MV-4-11 (cell line): ENCODE data around the gene PSG2.
"Not testable (repeated sequence)": the region's sequence is repeated elsewhere in the genome, so short reads cannot be mapped to it uniquely, and the experiment has no call there.

Experiments
- DNase-seq: peaks from one replicate; lab custom pipeline; 2025; lab: John Stamatoyannopoulos, UW

PSG2 gene

DNA sequence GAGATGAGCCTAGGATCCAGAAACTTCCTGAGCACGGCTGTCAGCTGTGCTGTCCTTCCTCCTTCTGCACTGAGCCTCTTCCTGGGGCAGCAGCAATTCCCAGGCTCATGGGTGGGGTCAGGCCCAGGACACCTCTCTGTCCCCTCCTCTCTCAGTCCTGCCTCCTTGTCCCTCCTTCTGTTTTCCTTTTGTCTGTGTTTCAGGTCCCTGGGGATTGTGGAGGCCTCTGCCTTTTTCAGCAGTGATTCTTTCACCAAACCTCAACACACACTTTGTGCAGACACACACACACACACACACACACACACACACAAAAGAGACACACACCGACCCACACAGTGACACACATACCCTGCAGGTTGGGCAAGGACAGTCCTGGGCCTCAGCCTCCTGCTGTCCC is at the start of gene PSG2:
TSS of gene PSG2 (minus strand) at position 101 of the 400 bp plus-strand sequence. CDS start 132 bp downstream, outside the sequence.
- not testable (repeated sequence) for DNase-seq

DNA sequence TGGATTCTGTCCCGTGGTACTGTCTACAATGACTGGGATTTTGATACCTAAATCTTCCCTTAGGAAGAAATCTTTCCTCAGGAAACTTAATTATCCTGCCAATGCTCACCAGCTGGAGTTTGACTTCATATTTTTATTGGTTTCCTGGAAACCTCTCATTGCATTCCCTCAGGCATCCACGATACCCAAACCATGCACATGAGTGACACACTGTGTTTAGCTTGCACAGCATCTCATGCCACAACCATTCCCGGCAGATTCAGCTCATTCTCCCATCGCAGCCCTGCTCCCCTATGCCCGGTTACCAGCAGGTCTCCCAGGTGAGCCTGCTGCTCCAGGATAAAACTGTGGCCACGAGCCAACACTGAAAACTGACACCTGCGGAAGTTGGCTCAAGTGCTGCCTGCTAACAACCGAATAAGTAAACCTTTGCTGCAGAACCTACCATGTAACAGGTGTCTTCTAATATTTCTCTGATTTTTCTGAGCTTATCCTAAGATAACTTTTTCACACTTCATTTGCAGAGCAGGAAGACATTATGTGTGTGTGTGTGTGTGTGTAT is 48.9 kb upstream of the PSG2 start:
- DNase-seq: not testable (repeated sequence)

DNA sequence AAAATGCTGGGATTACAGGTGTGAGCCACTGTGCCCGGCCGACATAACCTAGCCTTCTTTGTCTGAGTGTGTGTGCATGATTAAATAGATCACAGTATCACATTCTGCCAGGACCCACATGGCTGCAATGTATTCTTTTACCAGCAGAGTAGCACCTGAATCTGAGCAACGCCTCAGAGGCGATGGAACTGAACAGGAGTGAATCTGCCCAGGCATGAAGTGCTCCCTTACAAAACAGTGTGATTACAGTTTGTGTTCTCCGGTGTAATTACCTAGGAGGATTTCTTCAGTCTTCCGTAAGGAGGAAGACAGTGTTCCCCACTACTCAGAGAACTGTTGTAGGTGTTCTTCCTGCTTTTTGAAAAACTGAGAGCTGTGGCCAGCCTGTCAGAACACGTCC is 46.7 kb upstream of the PSG2 start:
- DNase-seq: not testable (repeated sequence)

DNA sequence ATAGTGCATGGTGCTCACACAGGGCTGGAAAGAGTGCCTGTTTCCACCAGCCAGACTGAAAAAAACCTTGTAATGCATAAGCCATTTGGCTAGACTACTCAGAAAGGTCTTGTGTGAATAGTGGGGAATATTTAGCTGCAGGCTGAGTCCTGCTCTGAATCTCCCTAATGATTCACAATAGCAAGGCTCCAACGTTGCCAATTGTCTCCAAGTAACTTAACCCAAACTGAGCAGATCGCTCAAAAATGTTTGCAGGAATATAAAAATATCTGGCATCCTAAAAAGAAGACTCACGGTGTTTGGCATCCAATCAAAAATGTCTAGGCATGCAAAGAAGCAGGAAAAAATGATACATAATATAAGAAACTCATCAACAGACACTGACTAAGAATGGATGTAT is 44.8 kb upstream of the PSG2 start:
- DNase-seq: not testable (repeated sequence)

DNA sequence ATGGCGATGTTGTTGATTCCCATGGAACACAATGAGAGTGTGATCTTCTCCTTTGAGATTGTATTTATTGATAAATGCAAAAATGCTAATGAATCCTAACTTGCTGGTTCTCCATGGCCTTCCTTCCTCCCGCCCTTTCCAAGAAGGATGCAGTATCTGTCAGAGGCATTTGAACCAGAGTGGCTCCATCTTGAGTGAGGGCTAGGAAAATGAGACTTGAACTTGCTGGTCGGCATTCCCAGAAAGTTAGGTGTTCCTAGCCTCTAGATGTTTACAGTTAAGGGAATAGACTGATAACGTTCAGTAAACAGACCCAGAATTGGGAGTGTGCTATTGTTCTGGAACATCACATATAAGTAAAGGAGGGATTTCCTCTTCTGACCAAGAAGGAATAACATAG is 44.2 kb upstream of the PSG2 start:
- no peak for DNase-seq

DNA sequence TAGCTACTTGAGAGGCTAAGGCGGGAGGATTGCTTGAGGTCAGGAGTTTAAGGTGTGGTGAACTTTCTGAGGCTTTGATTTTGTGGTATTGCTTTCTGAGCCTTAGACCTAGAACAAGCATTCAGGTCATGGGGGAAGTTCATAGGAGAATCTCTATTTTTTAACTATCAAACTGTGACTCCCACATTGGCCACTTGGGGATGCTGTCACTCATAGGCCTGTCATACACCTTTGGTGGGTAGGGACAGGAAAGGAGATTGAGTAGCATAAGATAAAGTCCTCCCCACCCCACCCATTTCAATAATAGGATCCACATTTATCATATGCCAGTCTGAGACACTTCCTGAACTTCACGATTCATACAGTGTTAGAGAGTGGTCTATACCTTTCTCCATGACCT is 41.9 kb upstream of the PSG2 start:
- no peak for DNase-seq

DNA sequence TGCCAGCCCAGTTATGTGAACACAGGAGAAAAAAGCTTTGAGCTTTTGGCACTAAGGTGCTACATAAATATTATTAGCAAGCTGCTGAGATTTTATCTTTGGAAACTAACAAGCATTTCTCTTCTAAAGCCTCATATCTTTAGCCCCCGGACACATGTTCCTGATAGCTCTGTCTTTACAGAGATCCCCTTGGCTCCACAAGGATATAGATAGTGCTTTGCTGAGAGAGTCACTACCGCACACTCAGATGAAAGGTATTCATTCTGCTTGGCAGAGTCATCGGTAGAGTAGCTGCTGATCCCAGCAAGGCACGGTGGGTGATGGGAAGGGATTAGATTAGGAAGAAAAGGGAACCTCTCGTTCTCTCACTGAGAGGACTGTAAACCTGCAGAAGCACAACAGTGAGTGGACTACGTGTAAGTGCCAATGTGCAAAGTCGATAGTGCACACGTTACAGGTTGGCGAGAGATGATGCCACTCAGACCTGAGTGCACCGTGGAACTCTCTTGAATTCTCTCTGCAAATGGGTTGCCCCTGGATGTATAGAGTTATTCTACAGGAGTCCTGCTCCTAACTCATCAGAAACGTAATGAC is 38.0 kb upstream of the PSG2 start:
- not testable (repeated sequence) for DNase-seq

DNA sequence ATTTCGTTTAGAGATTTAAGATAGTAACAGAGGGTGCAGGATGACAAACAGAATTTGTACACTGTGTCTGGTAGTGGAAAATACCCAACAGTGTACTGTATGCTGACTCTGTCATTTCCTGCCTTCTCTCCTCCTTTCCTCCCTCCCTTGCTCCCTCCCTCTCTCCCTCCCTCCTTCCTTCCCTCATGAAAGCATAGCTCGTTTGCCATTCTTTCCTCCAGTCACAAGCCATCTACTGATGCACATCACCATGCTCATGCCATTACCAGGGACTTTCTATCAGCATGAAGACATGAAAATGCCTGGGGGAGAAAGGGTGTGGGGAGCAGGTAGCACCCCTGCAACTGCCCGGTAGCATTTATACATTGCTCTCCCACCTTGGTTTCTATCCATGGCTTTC is 37.0 kb upstream of the PSG2 start:
- not testable (repeated sequence) for DNase-seq

DNA sequence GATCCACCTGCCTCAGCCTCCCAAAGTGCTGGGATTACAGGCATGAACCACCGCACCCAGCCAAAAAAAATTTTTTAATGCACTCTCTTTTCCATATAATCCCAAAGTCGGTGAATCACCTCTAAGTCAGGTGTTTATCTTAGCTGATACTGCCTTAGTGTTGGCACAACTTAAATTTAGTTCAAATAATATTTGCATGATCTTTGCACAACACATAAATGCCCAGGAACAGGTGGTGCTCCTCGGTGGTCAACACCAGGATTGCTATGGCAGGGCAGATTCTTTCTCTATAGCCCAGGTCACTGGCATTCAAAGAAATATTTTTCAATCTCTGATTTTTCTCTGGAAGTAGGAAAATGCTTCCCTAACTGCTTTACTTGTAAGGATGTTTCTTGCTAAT is 33.9 kb upstream of the PSG2 start:
- DNase-seq: not testable (repeated sequence)

DNA sequence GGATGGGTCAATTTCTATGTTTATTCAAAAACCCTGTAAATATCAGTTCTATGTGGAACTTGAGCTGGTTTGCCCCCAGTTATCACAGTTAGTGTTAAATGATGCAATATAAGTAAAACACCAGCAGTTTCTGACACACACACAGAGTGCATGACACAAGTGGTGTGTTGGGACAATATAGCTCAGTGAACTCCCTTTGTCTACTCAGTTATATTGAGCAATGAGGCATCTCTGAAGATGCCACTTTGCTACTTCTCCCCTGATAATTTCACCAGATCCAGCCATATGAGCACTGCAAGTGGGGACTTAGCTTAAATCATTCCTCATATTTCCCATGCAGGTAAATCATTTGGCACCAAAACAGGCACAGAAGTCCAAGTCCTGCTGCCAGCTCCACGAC is 33.0 kb upstream of the PSG2 start:
- DNase-seq: not testable (repeated sequence)

DNA sequence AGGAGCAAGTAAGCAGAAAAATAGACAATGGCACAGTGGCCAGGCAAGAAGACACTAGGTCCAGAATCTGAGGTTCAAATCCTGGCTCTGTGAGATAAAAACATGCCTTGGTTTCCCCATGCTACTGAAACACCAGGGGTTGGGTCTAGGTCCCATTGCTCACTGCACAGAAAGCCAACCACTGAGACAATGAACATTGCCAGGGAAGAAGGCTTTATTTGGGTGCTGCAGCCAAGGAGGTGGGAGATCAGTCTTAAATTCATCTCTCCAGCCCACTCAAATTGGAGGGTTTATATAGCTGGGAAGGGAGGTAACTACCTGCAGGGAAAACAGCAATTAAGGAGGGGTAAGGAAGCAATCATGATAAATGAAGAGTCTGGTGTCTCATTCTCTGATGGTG is 32.6 kb upstream of the PSG2 start:
- not testable (repeated sequence) for DNase-seq

DNA sequence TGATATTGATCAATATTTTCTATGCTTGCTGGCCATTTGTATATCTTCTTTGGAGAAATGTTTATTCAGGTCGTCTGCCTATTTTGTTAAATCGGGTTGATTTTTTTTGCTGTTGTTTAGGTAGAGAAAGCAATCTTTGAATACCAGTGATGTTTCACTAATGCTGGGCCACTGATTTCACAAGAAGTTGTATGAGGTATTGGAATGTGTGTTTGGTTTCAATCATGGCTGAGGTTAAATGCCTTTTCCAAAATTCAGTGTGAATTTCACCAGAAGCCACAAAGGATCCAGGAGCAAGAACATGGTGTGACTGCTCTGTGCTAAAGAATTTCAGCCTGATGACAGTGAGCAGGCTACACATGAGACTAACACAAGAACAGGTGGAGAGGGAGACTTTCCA is 32.1 kb upstream of the PSG2 start:
- not testable (repeated sequence) for DNase-seq

DNA sequence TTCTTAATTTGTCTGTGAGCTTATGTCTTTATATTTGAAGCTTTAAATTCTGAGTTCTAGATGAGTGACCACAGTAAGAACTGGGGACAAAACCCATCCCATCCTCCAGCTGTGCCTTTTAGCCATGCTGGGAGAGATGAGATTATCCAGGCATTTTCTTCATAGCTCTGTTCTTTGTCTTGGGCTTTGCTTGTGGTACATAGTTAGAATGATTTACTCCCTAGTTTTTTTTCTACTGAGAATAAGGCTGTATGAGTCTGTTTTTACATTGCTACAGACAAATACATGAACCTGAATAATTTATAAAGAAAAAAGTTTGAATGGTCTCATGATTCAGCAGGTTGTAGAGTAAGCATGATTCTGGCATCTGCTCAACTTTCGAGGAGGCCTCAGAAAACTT is 24.9 kb upstream of the PSG2 start:
- not testable (repeated sequence) for DNase-seq

DNA sequence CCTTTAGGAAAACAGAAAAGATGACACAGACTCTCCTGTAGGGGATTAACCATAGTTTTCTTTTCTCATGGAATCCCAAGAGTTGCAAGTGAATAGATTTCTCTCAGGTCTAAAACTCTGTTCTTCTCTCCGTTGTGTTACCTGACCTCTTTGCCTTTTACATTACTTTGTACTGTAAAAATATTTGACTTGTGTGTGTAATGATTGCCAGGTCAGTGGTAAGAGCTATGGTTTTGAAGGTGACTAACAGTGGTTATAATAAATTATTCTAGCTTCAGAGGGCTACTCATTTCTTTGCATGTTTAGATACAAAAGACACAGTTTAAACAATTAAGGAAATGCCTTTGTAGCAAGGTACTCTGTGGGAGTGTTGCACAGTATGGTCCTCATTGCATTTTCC is 23.0 kb upstream of the PSG2 start:
- DNase-seq: no peak

DNA sequence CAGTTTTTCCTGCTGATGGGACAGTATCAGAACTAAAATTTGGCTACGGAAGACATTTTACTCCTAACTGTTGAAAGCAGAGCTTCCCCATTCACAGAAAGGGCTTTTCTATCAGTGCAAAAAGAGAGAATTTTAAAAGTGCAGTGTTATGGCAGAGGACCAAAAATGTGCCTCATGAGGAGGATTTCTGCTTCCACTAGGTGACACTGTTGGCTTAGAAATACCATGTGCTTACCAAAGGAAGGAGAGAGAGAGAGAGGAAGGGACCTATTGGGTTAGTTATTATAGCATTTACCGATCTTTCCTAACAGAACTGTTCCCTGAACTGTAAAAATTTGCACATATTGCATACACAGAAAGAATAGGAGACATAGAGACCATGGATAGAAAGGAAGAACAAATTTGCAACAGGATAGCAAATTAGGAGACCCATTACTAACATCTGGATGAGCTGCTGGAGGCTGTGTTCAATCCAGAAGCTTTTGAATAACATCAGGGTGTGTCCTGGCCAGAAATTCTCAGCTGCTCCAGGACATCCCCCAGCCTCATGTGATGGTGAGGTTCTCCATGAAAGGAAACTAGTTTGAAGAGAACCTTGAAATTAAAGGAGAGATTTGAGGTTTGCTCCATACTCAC is 21.8 kb upstream of the PSG2 start:
- peak; percentile 17 for DNase-seq

DNA sequence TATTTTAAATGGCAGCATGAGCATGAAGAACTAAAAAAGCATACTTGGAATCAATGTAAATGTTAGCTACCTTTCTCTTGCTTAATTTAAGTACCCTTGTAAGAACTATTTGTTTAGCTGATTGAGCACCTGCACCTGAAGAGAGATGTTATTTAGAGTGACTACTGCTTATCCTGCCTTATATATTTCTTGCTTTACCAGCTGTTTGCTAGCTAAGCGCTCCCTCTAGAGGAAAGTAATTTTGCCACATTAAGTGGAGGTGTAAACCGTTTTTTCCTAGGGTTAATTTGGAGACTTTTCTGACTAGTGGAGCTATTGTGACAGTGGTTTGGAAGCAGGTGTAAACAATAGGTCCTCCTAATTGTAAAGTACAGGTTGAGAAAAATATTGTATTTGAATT is 19.4 kb upstream of the PSG2 start:
- no peak for DNase-seq

DNA sequence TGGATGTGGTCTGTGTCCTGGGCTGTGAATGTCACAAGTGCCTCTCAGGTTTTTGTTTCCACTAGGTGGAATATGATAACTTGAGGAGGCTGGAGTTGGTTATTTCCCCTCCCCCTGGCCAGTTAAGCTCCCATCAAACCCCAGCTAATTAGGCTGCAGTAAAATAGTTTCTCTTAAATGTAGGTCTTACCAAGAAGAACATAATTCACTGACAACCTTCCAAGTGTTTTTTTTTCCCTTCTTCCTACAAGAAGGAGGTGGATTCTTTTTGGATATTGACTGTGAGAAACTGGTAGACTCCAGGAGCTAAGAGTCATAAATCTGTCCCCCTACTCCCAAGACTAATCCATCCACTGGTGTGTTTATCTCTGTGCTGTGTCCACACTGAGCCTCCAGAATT is 15.9 kb upstream of the PSG2 start:
- not testable (repeated sequence) for DNase-seq

DNA sequence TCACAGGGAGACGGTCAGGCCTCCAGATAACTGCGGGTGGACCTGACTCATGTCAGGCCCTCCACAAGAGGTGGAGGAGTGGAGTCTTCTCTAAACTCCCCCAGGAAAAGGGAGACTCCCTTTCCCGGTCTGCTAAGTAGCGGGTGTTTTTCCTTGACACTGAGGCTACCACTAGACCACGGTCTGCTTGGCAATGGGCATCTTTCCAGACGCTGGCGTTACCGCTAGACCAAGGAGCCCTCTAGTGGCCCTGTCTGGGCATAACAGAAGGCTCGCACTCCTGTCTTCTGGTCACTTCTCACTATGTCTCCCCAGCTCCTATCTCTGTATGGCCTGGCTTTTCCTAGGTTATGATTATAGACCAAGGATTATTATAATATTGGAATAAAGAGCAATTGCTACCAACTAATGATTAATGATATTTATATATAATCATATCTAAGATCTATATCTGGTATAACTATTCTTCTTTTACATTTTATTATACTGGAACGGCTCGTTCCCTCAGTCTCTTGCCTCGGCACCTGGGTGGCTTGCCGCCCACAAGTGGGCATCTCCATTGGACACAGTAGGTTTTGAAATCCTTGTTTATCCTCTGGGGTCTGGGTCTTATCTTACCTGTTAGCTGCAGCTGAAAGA is 5.3 kb upstream of the PSG2 start:
- DNase-seq: peak; percentile 32

DNA sequence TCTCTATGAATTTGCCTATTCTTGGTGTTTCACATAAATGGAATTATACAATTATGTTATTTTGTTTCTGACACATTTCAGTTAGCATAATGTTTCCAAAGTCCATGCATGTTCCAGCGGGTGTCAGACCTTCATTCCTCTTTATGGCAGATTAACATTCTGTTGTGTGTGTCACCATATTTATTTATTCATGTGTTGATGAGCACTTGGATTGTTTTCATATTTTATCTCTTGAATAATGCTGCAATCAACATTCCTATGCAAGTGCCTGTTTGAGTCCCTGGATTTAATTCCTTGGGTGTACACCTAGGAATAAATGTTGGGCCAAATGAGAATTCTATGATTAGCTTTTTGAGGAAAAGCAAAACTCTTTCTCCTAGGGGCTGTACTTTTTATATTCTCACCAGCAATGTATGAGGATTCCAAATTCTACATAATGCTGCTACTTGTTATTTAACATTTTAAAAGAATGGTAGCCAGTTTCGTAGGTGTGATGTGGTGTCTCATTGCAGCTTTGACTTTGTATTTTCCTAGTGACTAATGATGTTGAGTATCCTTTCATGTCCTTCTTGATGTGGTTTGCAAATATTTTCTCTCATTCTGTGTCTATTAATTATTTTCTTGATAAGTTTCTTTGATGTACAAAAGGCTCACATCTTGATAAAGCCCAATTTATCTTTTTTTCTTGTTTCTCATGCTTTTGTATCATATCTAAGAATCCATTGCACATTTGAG is 3.5 kb upstream of the PSG2 start:
- not testable (repeated sequence) for DNase-seq

DNA sequence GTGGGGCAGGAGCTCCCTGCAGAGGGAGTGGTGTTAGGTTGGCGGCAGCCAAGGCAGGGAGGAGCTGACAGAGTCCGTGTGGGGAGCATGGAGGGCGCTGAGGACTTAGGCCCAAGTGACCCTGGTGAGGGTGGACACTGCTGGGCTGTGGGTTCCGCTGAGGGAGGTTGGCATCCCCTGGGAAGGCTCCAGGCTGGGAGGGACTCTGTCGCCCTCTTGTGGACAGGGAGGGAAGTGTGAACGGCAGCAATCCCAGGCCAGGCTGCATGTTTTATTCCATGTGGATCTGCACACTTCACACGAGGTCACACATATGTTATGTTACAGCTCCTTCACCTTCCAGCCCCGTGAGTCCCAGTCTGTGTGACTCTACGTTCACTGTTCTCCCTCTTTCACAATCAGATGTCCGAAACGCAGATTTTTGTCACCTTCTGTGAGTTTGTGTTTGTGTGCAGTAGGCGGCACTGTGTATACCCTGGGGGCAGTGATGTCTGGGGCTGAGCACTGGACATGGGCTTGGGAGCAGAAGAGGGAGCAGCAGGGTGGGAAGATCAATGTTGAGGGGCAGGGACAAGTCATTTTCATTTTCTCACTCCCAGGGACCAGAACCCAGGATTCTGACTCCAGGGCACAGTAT is 1.8 kb upstream of the PSG2 start:
- DNase-seq: peak; percentile 10

DNA sequence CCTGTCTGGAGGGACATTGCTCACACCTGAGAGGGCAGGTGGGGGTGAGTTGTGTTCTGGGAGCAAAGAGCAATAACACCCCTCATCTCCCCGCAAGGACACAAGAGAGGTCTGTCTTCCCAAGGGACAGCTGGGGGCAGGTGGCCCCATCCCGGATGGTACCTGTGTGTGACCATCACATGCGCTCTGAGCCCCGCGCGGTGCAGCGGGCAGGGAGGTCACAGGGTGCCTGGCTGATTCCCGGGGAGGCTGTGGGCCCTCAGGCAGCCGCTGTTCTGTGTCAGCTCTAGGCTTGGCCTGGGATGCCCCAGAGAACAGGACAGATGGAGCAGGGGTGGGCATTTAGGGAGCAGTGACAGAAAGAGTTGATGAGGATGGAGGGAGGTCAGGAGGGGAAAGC is 1.2 kb upstream of the PSG2 start:
- DNase-seq: not testable (repeated sequence)

DNA sequence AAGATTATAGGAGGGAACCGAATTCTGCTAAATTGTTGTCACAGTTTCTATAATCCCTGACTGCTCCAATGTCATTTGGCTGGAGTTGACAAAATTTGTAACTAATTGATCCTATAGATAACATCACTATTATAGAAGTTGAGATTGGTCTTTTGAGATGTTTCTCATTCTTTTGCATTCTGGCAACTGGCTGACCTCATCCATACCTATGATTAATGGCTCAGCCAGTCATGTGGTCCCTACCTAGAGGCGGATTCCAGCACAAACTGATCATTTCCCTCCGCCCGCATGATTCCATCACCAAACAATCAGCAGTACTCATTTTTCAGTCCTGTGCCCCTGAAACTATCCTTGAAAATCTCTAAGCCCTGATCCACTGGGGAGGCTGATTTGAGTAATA is 4.2 kb downstream of the PSG2 start:
- DNase-seq: no peak
